ENCODE measurements around the gene PKMYT1. TPM values are rescaled to one million over a fixed set of nuclear protein-coding genes. Genes with fewer than 3 reads are reported as not detected.

Gene PKMYT1
- total RNA-seq, 2 donors from 2014 or later = 5.9 TPM; not detected in 1

- H3K4me1 ChIP-seq (ENCODE audit: control insufficient read depth in 1 of 2, low read depth in 2 of 2) = peaks cover 0 to 39% of the 10 kb centered on the region in 2 donors
- ATAC-seq (ENCODE audit: insufficient number of reproducible peaks, low FRiP score, low read depth) (peak; percentile 30), DNase-seq (ENCODE audit: low spot score) (peak; percentile 75)
- H3K27me3 ChIP-seq (replicated peaks; ENCODE audit: insufficient read depth) = no peaks in the 10 kb centered on the region
- peak; percentile 6 for TF ChIP-seq CTCF (IDR thresholded peaks at IDR 0.05)
- peak overlapping the region; percentile 94 to 100 for H3K27ac ChIP-seq
- peaks cover 10% of the 10 kb centered on the region for H3K36me3 ChIP-seq
- no peaks in the 10 kb centered on the region for H3K9me3 ChIP-seq
- peak overlapping the region; percentile 98 for H3K4me3 ChIP-seq
Observed at GRCh38 chr16:3021449-3022207, 41.4 kb upstream of the PKMYT1 start.

- Histone ChIP-seq H3K36me3 (peaks cover 2% of the 10 kb centered on the region), H3K27ac (peak overlapping the region; percentile 94 to 100), H3K27me3 (replicated peaks; ENCODE audit: insufficient read depth) (no peaks in the 10 kb centered on the region), H3K4me1 (ENCODE audit: control insufficient read depth in 1 of 2, low read depth in 2 of 2) (peaks cover 0 to 39% of the 10 kb centered on the region in 2 donors), H3K4me3 (peak overlapping the region; percentile 98), H3K9me3 (no peaks in the 10 kb centered on the region)
- TF ChIP-seq CTCF (IDR thresholded peaks at IDR 0.05) = no peak
- ATAC-seq (ENCODE audit: insufficient number of reproducible peaks, low FRiP score, low read depth) (peak; percentile 52), DNase-seq (ENCODE audit: low spot score) (peak; percentile 76)
Observed at GRCh38 chr16:3020604-3021448, 40.6 kb upstream of the PKMYT1 start.

- H3K4me1 ChIP-seq (ENCODE audit: control insufficient read depth in 1 of 2, low read depth in 2 of 2) = peaks cover 0 to 35% of the 10 kb centered on the region in 2 donors
- ATAC-seq (ENCODE audit: insufficient number of reproducible peaks, low FRiP score, low read depth) (no peak), DNase-seq (ENCODE audit: low spot score) (no peak)
- H3K27ac ChIP-seq = peak within 1 kb of the TSS; percentile 94 to 100
- H3K9me3 ChIP-seq = no peaks in the 10 kb centered on the region
- H3K27me3 ChIP-seq (replicated peaks; ENCODE audit: insufficient read depth) = no peaks in the 10 kb centered on the region
- H3K4me3 ChIP-seq = peak within 1 kb of the TSS; percentile 98
- TF ChIP-seq CTCF (IDR thresholded peaks at IDR 0.05) = no peak
- H3K36me3 ChIP-seq = no peaks in the 10 kb centered on the region
Observed at GRCh38 chr16:3020247-3020603, 40.0 kb upstream of the PKMYT1 start, which contains the start of gene TNFRSF12A. TSS of gene TNFRSF12A (plus strand) at chr16:3020368. CDS start at chr16:3020398, 30 bp downstream.

GRCh38 chr16:3019594-3020246, 39.5 kb upstream of the PKMYT1 start:
- Histone ChIP-seq H3K36me3 (no peaks in the 10 kb centered on the region), H3K27ac (peak overlapping the region; percentile 20 to 100)

More at GRCh38 chr16:3019594-3020246, 39.5 kb upstream of the PKMYT1 start:
- peak overlapping the region; percentile 98 for H3K4me3 ChIP-seq
- ATAC-seq (ENCODE audit: insufficient number of reproducible peaks, low FRiP score, low read depth) (no peak), DNase-seq (ENCODE audit: low spot score) (no peak)
- no peaks in the 10 kb centered on the region for H3K27me3 ChIP-seq (replicated peaks; ENCODE audit: insufficient read depth)
- H3K9me3 ChIP-seq = no peaks in the 10 kb centered on the region
- peaks cover 0 to 30% of the 10 kb centered on the region in 2 donors for H3K4me1 ChIP-seq (ENCODE audit: control insufficient read depth in 1 of 2, low read depth in 2 of 2)
- TF ChIP-seq CTCF (IDR thresholded peaks at IDR 0.05) = no peak
